Natural killer cell (primary cell): ENCODE results near the gene PCLO. TPM values are rescaled to one million over a fixed set of nuclear protein-coding genes. Genes with fewer than 3 reads are reported as not detected.

ENCODE experiments used
- ATAC-seq, 3 donors: fragments of 150-1000 bp in 2 of 3; fragments of 200-7000 bp in 1 of 3; cut with Tn5 transposase; 1 replicate in 1 of 3; 2 replicates in 2 of 3; pipeline ENCODE4 v1.10.0; 2021; ENCODE audit warnings: mild to moderate bottlenecking in 2 of 3, moderate library complexity in 2 of 3
- DNase-seq, 2 donors: peaks; one replicate each; pipeline versions ENCODE4 v3.0.0 to v3.0.0-alpha.2; 2013 to 2021; ENCODE audit warnings: mixed read lengths in 1 of 2
- H3K27ac ChIP-seq: one replicate; pipeline ENCODE4 v1.5.1; 2013; ENCODE audit warnings: mild to moderate bottlenecking, low read length
- H3K27me3 ChIP-seq: one replicate; pipeline ENCODE4 v1.6.1; 2013; ENCODE audit warnings: low read length; ENCODE audit not compliant: control insufficient read depth, insufficient read depth
- H3K36me3 ChIP-seq: one replicate; pipeline ENCODE4 v1.6.1; 2013; ENCODE audit warnings: low read length; ENCODE audit not compliant: control insufficient read depth, insufficient read depth
- H3K4me1 ChIP-seq: one replicate; pipeline ENCODE4 v1.6.1; 2013; ENCODE audit warnings: low read length; ENCODE audit not compliant: control insufficient read depth, insufficient read depth
- H3K4me3 ChIP-seq: one replicate; pipeline ENCODE4 v1.5.1; 2013; ENCODE audit warnings: low read length
- H3K9me3 ChIP-seq: one replicate; pipeline ENCODE4 v1.6.1; 2013; ENCODE audit warnings: low read length; ENCODE audit not compliant: control insufficient read depth, insufficient read depth
- H3K27ac Mint-ChIP-seq, 2 donors: one replicate each; pipeline ENCODE4 v1.8.0; 2022; ENCODE audit warnings: mild to moderate bottlenecking in 2 of 2, mixed read lengths in 2 of 2, moderate library complexity in 1 of 2
- H3K27me3 Mint-ChIP-seq, 2 donors: one replicate each; pipeline ENCODE4 v1.8.0; 2022; ENCODE audit warnings: low read depth in 2 of 2, mixed read lengths in 2 of 2
- H3K36me3 Mint-ChIP-seq: one replicate; pipeline ENCODE4 v1.8.0; 2022; ENCODE audit warnings: mixed read lengths
- H3K4me1 Mint-ChIP-seq, 2 donors: one replicate each; pipeline ENCODE4 v1.8.0; 2022; ENCODE audit warnings: mixed read lengths in 2 of 2
- H3K4me3 Mint-ChIP-seq: one replicate; pipeline ENCODE4 v1.8.0; 2022; ENCODE audit warnings: mild to moderate bottlenecking, moderate library complexity, mixed read lengths
- H3K9me3 Mint-ChIP-seq, 2 donors: one replicate each; pipeline ENCODE4 v1.8.0; 2022; ENCODE audit warnings: mixed read lengths in 2 of 2
- CTCF ChIP-seq: fragments of 200-600 bp; IDR thresholded peaks from one replicate; pipeline ENCODE4 v1.8.0; 2022; ENCODE audit warnings: antibody characterized with exemption
- WGBS: methylation state at CpG from one replicate; pipeline ENCODE4 v1.1.7; 2013; ENCODE audit warnings: missing lambda C conversion rate; ENCODE audit not compliant: insufficient coverage; 5-methylcytosine and 5-hydroxymethylcytosine counted together
- intact Hi-C: fragments of 100-400 bp; cut with micrococcal nuclease; formaldehyde crosslinking; loops from one replicate; pipeline ENCODE4 v1.14.2; 2022
- total RNA-seq, 4 donors: library from RNA; stranded (reverse); fragments of 120-200 nt in 1 of 4; gene quantifications; one replicate each; pipeline versions ENCODE4 v1.2.3 to v1.2.4, GENCODE V29; 2013 to 2022

PCLO gene
- total RNA-seq, 3 donors from 2014 or later (not counting 1 experiment from before 2014, with no cell fraction given), result not detected

GRCh38 chr7:83178066-83178465, 15.4 kb upstream of the PCLO start:
- TF ChIP-seq CTCF, result no peak
- Mint-ChIP-seq H3K27ac (no peak overlapping the region), H3K4me3 (no peak overlapping the region), H3K9me3 (peaks cover 29 to 46% of the 10 kb centered on the region in 2 donors), H3K36me3 (peaks cover 9% of the 10 kb centered on the region), H3K27me3 (no peaks in the 10 kb centered on the region), H3K4me1 (no peaks in the 10 kb centered on the region)
- no peaks in the 10 kb centered on the region for H3K4me1 ChIP-seq
- H3K27me3 ChIP-seq, result no peaks in the 10 kb centered on the region
- ATAC-seq (no peak), DNase-seq (no peak)
- peaks cover 10% of the 10 kb centered on the region for H3K9me3 ChIP-seq
- H3K36me3 ChIP-seq, result no peaks in the 10 kb centered on the region
- 82% methylated on average over 4 of the region's 4 CpGs for WGBS
- H3K4me3 ChIP-seq, result no peak overlapping the region
- intact Hi-C loops, result no loop called here
- H3K27ac ChIP-seq, result no peak overlapping the region

GRCh38 chr7:83173664-83174063, 11.0 kb upstream of the PCLO start:
- Histone ChIP-seq H3K36me3 (no peaks in the 10 kb centered on the region), H3K4me3 (no peak overlapping the region), H3K27me3 (no peaks in the 10 kb centered on the region), H3K4me1 (no peaks in the 10 kb centered on the region), H3K27ac (no peak overlapping the region), H3K9me3 (no peaks in the 10 kb centered on the region)
- Mint-ChIP-seq H3K4me3 (no peak overlapping the region), H3K4me1 (no peaks in the 10 kb centered on the region), H3K9me3 (peaks cover 20 to 38% of the 10 kb centered on the region in 2 donors), H3K27ac (no peak overlapping the region), H3K36me3 (no peaks in the 10 kb centered on the region), H3K27me3 (no peaks in the 10 kb centered on the region)
- no peak for ATAC-seq
- intact Hi-C loops, result no loop called here
- no peak for DNase-seq
- no peak for TF ChIP-seq CTCF

- no peak overlapping the region for H3K4me3 Mint-ChIP-seq
- no peak overlapping the region for H3K27ac Mint-ChIP-seq
- TF ChIP-seq CTCF, result no peak
- DNase-seq (no peak), ATAC-seq (no peak)
- no peaks in the 10 kb centered on the region for H3K36me3 ChIP-seq
- peaks cover 3% of the 10 kb centered on the region for H3K9me3 ChIP-seq
- no peaks in the 10 kb centered on the region for H3K27me3 Mint-ChIP-seq
- no peaks in the 10 kb centered on the region for H3K27me3 ChIP-seq
- H3K36me3 Mint-ChIP-seq, result no peaks in the 10 kb centered on the region
- H3K4me3 ChIP-seq, result no peak overlapping the region
- H3K9me3 Mint-ChIP-seq, result peaks cover 4 to 7% of the 10 kb centered on the region in 2 donors
- no peak overlapping the region for H3K27ac ChIP-seq
- intact Hi-C loops, result loop anchor here (10.0 kb wide), 1 partner anchor 62 kb away; no protein-coding TSS in a partner anchor
- H3K4me1 Mint-ChIP-seq, result no peaks in the 10 kb centered on the region
- H3K4me1 ChIP-seq, result no peaks in the 10 kb centered on the region
- 71% methylated on average over 1 of the region's 1 CpG for WGBS
Measured at GRCh38 chr7:83166781-83167180, 4.1 kb upstream of the PCLO start.

GRCh38 chr7:83161899-83162401, 734 bp downstream of the PCLO start:
- Histone ChIP-seq H3K4me3 (no peak overlapping the region), H3K36me3 (no peaks in the 10 kb centered on the region), H3K9me3 (peaks cover 3% of the 10 kb centered on the region), H3K27ac (no peak overlapping the region), H3K4me1 (no peaks in the 10 kb centered on the region), H3K27me3 (no peaks in the 10 kb centered on the region)
- Mint-ChIP-seq H3K4me3 (no peak overlapping the region), H3K27ac (no peak overlapping the region), H3K36me3 (no peaks in the 10 kb centered on the region), H3K4me1 (no peaks in the 10 kb centered on the region), H3K27me3 (no peaks in the 10 kb centered on the region), H3K9me3 (peaks cover 0 to 2% of the 10 kb centered on the region in 2 donors)
- intact Hi-C loops, result loop anchor here (10.0 kb wide), 1 partner anchor 57 kb away; no protein-coding TSS in a partner anchor
- WGBS, result 4% methylated on average over 15 of the region's 17 CpGs
- TF ChIP-seq CTCF, result no peak
- ATAC-seq (no peak), DNase-seq (no peak)
